Lung (tissue), 12 donors: Measurements from ENCODE around the gene HEPHL1. TPM values are rescaled to one million over a fixed set of nuclear protein-coding genes. Genes with fewer than 3 reads are reported as not detected.

Experiments used
- ATAC-seq: fragments of 200-7000 bp; cut with Tn5 transposase; one replicate; pipeline ENCODE4 v1.9.1; 2020; ENCODE audit warnings: moderate number of reproducible peaks; ENCODE audit not compliant: insufficient read depth, low FRiP score
- DNase-seq, 3 donors: peaks; one replicate each; pipeline ENCODE4 v3.0.0-alpha.2; 2013 to 2017
- H3K27ac ChIP-seq, 2 donors: one replicate each; pipeline ENCODE4 v1.5.1; 2013; ENCODE audit warnings: mild to moderate bottlenecking in 2 of 2, moderate library complexity in 2 of 2, control low read depth in 1 of 2, inconsistent platforms in 1 of 2, low read depth in 1 of 2, low read length in 1 of 2
- H3K27me3 ChIP-seq, 3 donors: one replicate each; pipeline ENCODE4 v1.5.1; 2013; ENCODE audit warnings: low read length in 2 of 3; ENCODE audit not compliant: control insufficient read depth in 3 of 3, insufficient read depth in 3 of 3
- H3K36me3 ChIP-seq, 4 donors: one replicate each; pipeline ENCODE4 v1.5.1; 2013; ENCODE audit warnings: low read length in 4 of 4, mild to moderate bottlenecking in 1 of 4, moderate library complexity in 1 of 4; ENCODE audit not compliant: control insufficient read depth in 4 of 4, insufficient read depth in 4 of 4
- H3K4me1 ChIP-seq, 5 donors: one replicate each; pipeline ENCODE4 v1.5.1; 2013; ENCODE audit warnings: low read length in 5 of 5, mild to moderate bottlenecking in 2 of 5, moderate library complexity in 1 of 5; ENCODE audit not compliant: control insufficient read depth in 5 of 5, insufficient read depth in 5 of 5
- H3K4me3 ChIP-seq: one replicate; pipeline ENCODE4 v1.5.1; 2013; ENCODE audit warnings: mild to moderate bottlenecking, control low read depth, moderate library complexity
- H3K9ac ChIP-seq, 2 donors: one replicate each; pipeline ENCODE4 v1.5.1; 2013; ENCODE audit warnings: low read length in 2 of 2, control low read depth in 1 of 2; ENCODE audit not compliant: insufficient read depth in 1 of 2
- H3K9me3 ChIP-seq, 4 donors: one replicate each; pipeline ENCODE4 v1.5.1; 2013; ENCODE audit warnings: low read length in 3 of 4, mild to moderate bottlenecking in 1 of 4, moderate library complexity in 1 of 4; ENCODE audit not compliant: control insufficient read depth in 4 of 4, insufficient read depth in 3 of 4
- CTCF ChIP-seq: IDR thresholded peaks from 2 replicates; pipeline ENCODE4 v1.5.1; 2012; ENCODE audit warnings: mild to moderate bottlenecking; ENCODE audit errors: control extremely low read depth, extremely low read depth
- WGBS, 2 donors: extraction: QIAGEN DNeasy Blood & Tissue Kit; methylation state at CpG; one replicate each; pipeline ENCODE4 v1.1.7; 2013; 5-methylcytosine and 5-hydroxymethylcytosine counted together
- polyA plus RNA-seq, 2 donors: library from polyadenylated mRNA; stranded (reverse); fragments of 200-250 nt; gene quantifications; one replicate each; pipeline ENCODE4 v1.2.1, GENCODE V29; 2013
- total RNA-seq, 2 donors: library from RNA; depleted of rRNA in 1 of 2; stranded (reverse); fragments of >200 nt in 1 of 2; gene quantifications; one replicate each; pipeline ENCODE4 v1.2.1, GENCODE V29; 2014 to 2021
- donor health status: control.
- donor health status: control.
- donor health status: Bipolar disorder and iron deficiency.
- donor health status: healthy.
- donor health status: DM: yes; HTN: yes; CAD: no.

The HEPHL1 gene
- total and polyA plus RNA-seq, 4 donors: not detected

- H3K4me1 ChIP-seq: peaks cover 7 to 52% (median 22%) of the 10 kb centered on the region in 5 donors
- 0% methylated on average over 85 to 92 of the region's 92 CpGs for WGBS, 2 donors
- DNase-seq: peak; percentile 90 to 92 (median 91)
These were observed 107.8 kb downstream of the HEPHL1 start, which contains the start of gene PANX1 for GRCh38 chr11:94128746-94129511. TSS of gene PANX1 (plus strand) at chr11:94128841. CDS start at chr11:94129313, 472 bp downstream.

GRCh38 chr11:94129512-94130297 is 108.6 kb downstream of the HEPHL1 start:
- no peak for ATAC-seq
- Histone ChIP-seq H3K4me3 (peak overlapping the region; percentile 82), H3K9me3 (no peaks in the 10 kb centered on the region), H3K9ac (peak overlapping the region; percentile 80), H3K36me3 (no peaks in the 10 kb centered on the region), H3K4me1 (peaks cover 14 to 59% (median 22%) of the 10 kb centered on the region in 5 donors), H3K27ac (peak overlapping the region; percentile 89 to 98), H3K27me3 (no peaks in the 10 kb centered on the region)
- DNase-seq: peak in 2 of 3 donors; percentile 72 to 80
- WGBS, 2 donors: 8 to 9% methylated on average over 20 of the region's 20 CpGs
- TF ChIP-seq CTCF: no peak

More at GRCh38 chr11:94128746-94129511, 107.8 kb downstream of the HEPHL1 start, which contains the start of gene PANX1:
- peak; percentile 90 for ATAC-seq
- H3K4me3 ChIP-seq: peak within 1 kb of the TSS; percentile 82
- H3K27me3 ChIP-seq: no peaks in the 10 kb centered on the region
- no peaks in the 10 kb centered on the region for H3K36me3 ChIP-seq
- no peaks in the 10 kb centered on the region for H3K9me3 ChIP-seq
- TF ChIP-seq CTCF: no peak
- H3K9ac ChIP-seq: peak within 1 kb of the TSS; percentile 80 to 95
- H3K27ac ChIP-seq: peak within 1 kb of the TSS; percentile 89 to 98

- Histone ChIP-seq H3K9ac (peak overlapping the region; percentile 8 to 80), H3K9me3 (no peaks in the 10 kb centered on the region), H3K4me1 (peaks cover 14 to 67% (median 24%) of the 10 kb centered on the region in 5 donors), H3K27ac (peak overlapping the region; percentile 89 to 98), H3K27me3 (no peaks in the 10 kb centered on the region), H3K4me3 (no peak overlapping the region), H3K36me3 (no peaks in the 10 kb centered on the region)
- WGBS, 2 donors: 31 to 34% methylated on average over 7 of the region's 7 CpGs
- ATAC-seq (no peak), DNase-seq (peak; percentile 33 to 86 (median 79))
- TF ChIP-seq CTCF: no peak
These were observed 109.3 kb downstream of the HEPHL1 start for GRCh38 chr11:94130298-94131046.
